GM18909 (cell line): Measurements from ENCODE around the gene PFKM.
"Not testable (repeated sequence)": the region's sequence is repeated elsewhere in the genome, so short reads cannot be mapped to it uniquely, and the experiment has no call there.

ENCODE experiments used
- ATAC-seq: cut with Tn5 transposase; IDR thresholded peaks from one replicate; pipeline ENCODE4 v1.9.1; 2021; ENCODE audit warnings: mild to moderate bottlenecking; ENCODE audit not compliant: unreplicated experiment, poor library complexity

Gene PFKM

GRCh38 chr12:48110691-48111311 is 8.4 kb upstream of the PFKM start:
- ATAC-seq, result no peak

- not testable (repeated sequence) for ATAC-seq
Observed at GRCh38 chr12:48111312-48111693, 7.9 kb upstream of the PFKM start.

- ATAC-seq, result no peak
Observed at GRCh38 chr12:48115957-48116356, 3.2 kb upstream of the PFKM start.

DNA sequence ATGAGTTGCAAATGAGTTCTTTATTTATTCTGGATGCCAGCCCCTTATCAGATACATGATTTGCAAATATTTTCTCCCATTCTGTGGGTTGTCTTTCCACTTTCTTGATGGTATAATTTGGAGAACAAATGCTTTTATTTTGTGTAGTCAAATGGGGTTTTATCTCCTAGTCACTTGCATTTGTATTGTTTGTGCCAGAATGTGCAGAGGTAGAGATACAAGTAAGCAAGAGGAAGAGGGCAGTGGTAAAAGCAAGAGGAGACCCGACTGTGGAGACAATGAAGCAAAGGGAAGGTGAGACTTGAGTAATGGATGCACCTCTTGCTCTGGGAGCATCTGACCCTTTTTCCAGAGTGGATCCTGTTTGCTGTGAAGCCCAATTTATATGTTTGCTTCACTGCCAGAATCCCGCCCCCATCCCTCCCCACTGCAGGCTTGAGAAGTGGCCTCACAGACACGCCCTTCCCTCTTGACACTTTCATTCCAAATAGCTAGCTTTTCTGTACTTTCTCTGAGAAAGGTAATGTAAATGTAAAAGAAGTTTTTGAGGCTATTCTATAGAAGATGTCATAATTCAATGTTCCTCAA is 786 bp upstream of the PFKM start:
- no peak for ATAC-seq

DNA sequence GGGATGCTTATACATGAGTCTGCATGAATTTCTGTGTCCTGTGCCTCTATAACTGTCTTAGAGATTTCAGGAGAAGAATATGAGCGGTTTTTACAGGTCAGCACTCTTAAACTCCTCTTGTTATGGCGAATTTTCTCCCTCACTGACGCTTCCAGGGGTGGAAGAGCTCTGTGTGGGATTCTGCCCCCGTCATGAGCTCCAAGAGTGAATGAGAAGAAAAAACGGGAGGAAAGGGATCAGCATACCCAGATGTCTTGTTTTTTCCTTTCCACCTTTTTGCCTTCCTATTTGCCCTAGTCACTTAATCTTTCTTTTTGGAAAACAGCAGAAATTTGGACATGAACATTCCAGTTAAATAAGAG is 651 bp downstream of the PFKM start:
- no peak for ATAC-seq

GRCh38 chr12:48121522-48121921 is 2.4 kb downstream of the PFKM start:
- no peak for ATAC-seq

DNA sequence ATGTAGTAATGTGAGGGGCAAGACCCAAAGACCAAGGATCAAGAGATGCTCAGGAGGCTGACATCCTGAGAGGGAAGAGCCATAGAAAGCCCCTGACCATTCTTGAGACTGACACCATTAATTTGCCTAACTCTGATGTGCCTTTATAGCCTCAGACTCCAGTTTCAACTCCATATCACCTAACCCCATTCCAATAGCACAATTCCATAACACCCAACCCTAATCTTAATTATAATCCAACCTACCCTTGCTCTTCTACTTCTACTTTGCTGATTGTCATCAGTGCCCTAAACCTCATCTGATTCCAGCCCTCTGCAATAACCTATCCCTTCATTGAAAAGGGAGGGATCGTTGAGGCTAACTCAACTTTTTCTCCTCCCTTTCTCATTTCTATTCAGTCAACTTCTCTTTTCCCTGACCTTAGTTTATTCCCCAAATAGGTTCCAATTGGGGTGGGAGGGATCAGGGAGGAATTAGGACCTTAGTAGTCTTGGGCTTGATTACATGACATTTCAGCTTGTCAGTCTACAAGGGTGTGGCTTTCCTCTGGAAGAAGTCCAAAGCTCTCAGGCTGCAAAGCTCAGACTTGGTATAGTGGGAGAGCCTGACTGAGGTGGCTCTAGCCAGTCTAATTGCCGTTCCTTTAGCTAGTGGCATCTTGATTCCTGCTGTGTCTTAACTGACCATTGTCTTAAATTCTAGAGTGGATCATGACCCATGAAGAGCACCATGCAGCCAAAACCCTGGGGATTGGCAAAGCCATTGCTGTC is 3.1 kb downstream of the PFKM start:
- no peak for ATAC-seq

DNA sequence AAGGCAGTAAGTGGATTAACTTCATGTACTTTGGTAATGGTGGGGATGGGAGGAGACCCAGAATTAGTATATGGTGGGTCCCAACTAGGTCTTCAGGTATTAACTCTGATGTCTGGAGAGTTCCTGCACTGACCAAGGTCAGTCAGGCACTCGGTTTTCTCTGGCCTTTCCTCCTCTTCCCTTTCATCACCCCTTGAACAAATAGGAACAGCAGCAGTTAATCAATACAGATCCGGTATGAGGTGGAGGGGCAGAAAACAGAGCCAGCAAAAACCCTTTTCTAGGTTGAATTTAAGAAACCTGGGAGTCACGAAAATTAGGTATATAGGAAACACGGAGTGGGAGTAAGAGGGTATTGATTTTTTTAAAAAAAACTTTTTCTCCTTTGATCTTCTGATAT is 4.0 kb downstream of the PFKM start:
- no peak for ATAC-seq

- ATAC-seq, result not testable (repeated sequence)
Observed at GRCh38 chr12:48125542-48125941, 6.4 kb downstream of the PFKM start.

- ATAC-seq, result no peak
Observed at GRCh38 chr12:48125985-48126384, 6.8 kb downstream of the PFKM start.

DNA sequence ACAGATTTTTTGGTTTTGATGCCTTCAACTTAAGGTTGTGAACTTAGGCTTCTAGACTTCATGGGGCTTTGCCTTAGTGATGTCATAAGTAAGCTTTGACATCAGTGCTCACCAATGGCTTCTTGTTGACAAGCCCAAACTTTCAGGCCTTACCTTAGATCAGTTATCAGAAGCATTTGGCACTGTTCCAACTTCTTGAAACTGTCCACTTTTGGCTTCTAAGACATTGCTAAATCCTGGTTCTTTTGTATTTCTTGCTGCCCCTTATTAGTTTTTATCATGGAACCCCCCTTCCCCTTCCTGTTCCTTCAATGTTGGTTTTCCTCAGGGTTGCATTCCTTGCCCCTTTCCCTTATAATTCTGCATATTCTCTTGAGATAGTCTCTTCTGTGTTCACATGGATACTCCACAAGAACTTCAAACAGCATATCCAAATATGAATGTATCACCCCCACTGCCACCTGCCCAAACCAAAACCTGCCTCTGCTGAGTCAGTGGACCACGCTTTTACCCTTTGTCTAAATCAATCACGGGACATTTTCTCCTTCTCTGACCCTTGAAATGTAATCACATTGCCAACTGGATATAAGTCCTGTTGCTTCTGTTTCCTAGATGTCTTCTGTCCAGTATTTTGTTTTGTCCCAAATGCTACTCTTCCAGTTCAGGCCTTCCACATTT is 7.9 kb downstream of the PFKM start:
- no peak for ATAC-seq

DNA sequence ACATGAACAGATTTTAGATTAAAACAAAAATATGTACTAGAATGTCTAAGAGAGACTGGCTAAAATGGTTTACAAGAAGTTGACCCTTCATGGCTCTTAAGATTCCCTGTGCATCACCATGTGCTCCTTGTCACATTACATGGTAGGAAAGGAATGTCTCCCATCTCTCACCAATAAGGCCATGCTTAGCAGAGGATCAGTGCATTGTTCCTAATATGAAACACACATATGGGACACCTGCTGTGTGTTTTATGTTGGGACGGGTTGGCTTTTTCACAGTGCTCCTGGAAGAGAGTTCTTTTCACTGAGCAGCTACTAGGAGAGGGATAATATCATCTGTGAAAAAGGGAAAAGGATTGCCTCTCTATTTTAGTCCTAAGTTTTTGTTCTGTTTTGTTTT is 9.6 kb downstream of the PFKM start:
- no peak for ATAC-seq

- no peak for ATAC-seq
Observed at GRCh38 chr12:48129376-48129775, 10.2 kb downstream of the PFKM start.

GRCh38 chr12:48131517-48131916 is 12.4 kb downstream of the PFKM start:
- ATAC-seq, result no peak

DNA sequence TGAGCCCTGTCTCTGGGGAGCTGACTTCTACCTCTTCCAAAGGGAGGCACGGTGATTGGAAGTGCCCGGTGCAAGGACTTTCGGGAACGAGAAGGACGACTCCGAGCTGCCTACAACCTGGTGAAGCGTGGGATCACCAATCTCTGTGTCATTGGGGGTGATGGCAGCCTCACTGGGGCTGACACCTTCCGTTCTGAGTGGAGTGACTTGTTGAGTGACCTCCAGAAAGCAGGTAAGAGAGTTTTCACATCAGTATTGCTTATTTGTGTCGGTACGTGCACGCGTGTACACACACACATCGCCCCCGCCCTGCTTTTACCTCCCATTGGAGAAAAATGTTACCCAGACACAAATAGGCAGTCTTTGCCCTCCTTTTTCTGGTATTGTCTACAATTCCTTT is 13.7 kb downstream of the PFKM start:
- no peak for ATAC-seq

DNA sequence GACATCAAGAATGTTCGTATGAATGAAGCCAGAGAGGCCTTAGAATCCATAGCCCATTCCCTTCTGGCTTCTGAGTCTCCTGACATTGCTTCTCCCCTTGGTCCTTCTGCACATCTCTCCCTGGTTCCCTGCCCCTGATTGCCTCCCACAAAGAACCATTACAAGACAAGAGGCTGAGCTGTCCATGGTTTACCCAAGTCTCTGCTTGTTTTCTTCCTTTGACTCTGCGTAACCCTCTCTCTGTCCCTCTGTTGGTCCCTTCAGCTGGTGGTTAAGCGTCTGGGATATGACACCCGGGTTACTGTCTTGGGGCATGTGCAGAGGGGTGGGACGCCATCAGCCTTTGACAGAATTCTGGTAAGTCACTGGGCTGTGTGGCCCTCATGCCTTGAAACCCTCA is 15.9 kb downstream of the PFKM start:
- ATAC-seq, result no peak

DNA sequence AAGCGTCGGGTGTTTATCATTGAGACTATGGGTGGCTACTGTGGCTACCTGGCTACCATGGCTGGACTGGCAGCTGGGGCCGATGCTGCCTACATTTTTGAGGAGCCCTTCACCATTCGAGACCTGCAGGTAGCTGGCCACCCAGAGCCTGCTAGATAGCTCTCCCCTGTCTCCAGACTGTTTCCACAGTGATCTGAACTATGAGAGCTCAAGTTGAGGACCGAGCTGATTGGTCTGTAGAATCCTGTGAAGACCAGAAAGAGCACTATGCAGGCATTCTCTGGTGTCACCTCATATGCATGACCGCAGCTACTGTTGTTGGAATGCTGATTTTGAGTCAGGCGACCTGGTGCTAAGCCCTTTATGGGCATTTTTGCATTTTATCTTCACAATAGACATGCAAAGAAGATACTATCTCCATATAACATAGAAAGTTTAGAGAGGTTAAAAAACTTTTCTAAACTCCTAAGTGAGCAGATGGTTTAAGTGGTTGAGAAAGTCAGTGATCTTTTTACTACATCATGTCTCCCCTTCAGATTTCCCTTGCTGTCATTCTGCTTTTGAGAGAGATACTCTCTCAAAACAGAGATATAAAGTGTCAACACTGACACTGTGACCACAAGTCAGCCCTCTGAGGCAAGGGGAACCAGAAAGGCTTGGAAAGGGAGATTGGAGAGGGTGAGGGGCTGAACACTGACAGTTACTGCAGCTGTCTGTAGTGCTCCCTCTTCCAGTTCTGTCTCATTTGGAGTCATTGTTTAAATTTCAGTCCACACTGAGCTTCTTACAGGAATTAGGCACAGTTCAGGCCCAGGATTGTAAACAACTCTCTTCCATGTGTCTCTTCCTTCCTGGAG is 23.9 kb downstream of the PFKM start:
- no peak for ATAC-seq

DNA sequence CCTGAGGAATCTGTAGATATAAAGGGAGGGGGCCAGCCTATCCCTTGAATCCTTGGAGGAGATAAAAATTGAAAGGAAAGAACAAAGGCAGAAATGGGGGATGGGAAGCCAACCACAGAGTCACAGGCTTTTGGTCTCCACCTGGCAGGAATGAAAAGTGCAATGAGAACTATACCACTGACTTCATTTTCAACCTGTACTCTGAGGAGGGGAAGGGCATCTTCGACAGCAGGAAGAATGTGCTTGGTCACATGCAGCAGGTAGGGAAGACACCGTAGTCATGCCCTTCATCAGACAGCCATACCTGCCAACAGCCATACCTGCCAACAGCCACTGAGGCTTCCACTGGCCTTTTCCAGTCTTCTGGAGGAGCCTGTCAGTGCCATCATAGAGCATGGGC is 24.7 kb downstream of the PFKM start:
- ATAC-seq, result no peak

DNA sequence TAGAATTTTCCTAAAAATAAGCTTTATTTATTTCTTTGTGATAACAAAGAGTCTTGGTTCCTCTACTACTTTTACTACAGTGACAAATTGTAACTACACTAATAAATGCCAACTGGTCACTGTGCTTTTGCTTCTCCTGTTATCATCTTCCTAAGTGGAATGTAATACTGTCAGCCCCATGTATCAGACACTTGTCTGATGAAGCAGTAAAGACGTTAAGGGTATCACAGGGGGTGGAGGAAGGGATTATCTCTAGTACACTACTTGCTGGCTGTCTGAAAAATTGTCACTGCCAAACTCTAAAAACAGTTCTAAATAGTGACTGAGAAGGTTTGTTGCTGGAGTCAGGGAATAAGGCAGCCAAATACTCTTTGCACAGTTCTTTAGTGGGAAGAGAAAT is 26.8 kb downstream of the PFKM start:
- ATAC-seq, result no peak

- no peak for ATAC-seq
Observed at GRCh38 chr12:48151103-48151771, 32.1 kb downstream of the PFKM start.
